Measurements from ENCODE around the gene USF3. TPM values are rescaled to one million over a fixed set of nuclear protein-coding genes. Genes with fewer than 3 reads are reported as not detected.

The USF3 gene
- total RNA-seq, 4 donors from 2014 or later, result 31.3 to 51.2 (median 34.0) TPM

DNA sequence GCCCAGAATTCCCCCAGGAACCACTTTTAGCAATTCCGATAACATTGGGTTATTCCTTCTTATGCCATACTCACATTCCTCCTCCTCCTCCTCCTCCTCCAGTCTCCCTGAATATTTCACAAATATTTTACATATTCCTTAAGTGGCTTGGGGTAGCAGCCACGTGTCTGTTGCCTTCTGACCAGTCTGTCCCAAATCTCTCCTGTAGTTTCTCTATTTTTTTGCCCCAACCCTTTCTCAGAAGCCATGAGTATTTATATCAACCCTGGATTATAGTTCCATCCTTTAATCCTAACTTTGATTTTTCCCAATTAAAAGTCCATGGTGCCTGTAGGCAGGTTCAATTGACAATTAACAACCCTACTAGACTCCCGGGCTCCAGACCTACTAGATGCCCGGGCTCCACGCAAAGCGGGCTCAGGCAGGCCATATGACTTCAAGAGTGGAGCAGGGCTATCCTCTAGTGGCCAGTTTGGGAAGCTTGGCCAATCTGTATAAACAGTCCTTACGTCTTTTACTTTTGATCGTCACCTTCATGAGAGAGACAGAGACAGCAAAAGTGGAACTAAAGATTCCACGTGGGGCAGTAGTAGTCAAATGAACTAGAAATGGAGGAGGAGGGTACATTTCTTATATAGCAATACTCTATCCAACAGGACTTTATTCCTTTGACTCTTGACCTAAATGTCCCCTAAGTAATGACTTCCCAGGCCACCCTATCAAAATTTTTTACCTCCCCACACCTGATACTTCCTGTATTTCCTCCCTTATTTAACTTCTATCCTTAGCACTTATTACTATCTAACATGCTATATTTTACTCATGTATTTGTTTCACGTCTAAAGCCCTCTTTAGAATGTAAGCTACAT is 69.7 kb downstream of the USF3 start:
- no peak for TF ChIP-seq CTCF (IDR thresholded peaks at IDR 0.05; ENCODE audit: low read depth)

DNA sequence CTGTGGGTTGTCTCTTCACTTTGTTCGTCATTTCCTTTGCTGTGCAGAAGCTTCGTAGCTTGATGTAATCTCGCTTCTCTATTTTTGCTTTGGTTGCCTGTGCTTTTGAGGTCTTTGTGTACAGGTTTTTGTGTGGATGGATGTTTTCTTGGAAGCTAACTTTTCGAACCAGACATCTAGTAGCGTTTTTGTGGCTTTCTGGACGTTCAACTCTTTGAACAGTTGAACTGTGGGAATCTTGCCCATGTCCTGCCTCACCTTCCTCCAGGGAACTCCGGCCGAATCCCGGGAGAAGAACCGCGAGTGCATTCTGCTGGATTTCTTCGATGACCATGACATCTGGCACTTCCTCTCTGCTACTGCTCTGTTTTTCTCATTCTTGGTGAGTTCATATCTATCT is 70.6 kb downstream of the USF3 start:
- TF ChIP-seq CTCF (IDR thresholded peaks at IDR 0.05; ENCODE audit: low read depth), result no peak

DNA sequence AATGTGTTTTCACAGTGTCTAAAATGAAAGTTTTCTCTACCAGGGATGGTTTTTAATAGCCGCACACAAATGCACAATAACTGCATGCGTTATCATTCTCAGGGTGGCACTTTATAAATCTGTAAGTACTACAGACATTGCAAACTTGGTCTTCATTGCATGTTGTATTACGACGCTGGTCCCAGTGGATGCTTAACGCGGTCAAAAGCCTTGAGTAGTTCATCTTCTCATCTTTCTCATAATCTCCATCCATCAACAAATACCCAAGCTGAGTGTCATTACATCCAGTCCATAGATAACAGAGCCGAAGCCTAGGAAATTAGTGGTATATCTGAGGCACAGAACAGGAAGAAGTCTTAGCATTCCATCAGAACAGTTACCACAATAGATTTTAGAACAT is 72.6 kb downstream of the USF3 start:
- TF ChIP-seq CTCF (IDR thresholded peaks at IDR 0.05; ENCODE audit: low read depth), result no peak

DNA sequence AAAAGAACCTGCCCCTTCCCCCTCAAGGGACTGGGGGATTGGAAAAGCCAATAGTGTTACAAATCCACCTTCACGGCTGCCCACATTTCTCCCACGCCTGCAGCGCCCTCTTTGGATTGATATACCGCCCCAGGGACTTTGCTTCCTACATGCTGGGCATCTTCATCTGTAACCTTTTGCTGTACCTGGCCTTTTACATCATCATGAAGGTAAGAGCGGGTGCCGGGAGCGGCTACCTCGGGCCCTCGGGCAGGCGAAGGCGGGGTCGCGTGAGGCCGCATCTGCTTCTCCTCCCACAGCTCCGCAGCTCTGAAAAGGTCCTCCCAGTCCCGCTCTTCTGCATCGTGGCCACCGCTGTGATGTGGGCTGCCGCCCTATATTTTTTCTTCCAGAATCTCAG is 73.1 kb downstream of the USF3 start:
- no peak for TF ChIP-seq CTCF (IDR thresholded peaks at IDR 0.05; ENCODE audit: low read depth)

DNA sequence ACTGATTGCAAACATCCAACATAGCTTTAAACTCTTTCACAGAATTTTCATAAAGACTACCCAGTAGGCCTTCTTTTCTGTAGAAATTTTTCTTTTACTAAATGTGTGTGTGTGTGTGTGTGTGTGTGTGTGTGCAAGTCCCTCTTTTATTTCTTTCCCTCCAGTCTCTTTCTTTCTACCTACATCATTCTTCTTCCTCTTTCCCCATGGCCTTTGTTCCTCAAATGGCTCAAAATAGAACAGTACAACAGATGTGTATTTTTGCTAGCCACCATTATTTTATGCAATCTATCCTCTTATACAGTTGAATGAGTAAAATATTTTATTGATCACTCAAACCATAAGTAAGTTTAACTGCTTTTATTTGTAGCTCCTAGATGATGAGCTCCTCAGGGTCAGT is 76.4 kb downstream of the USF3 start:
- TF ChIP-seq CTCF (IDR thresholded peaks at IDR 0.05; ENCODE audit: low read depth), result no peak

- no peak for TF ChIP-seq CTCF (IDR thresholded peaks at IDR 0.05; ENCODE audit: low read depth)
Observed at GRCh38 chr3:113617726-113618125, 78.7 kb downstream of the USF3 start.

- TF ChIP-seq CTCF (IDR thresholded peaks at IDR 0.05; ENCODE audit: low read depth), result no peak
Observed at GRCh38 chr3:113615976-113616375, 80.5 kb downstream of the USF3 start.
